ENCODE measurements around the gene ATAT1.
"Not testable (repeated sequence)": the region's sequence is repeated elsewhere in the genome, so short reads cannot be mapped to it uniquely, and the experiment has no call there.

ATAT1 gene

GRCh38 chr6:30591008-30591407 lies 35.7 kb upstream of the ATAT1 start:
- no peak overlapping the region for H3K4me3 ChIP-seq (ENCODE audit: low read depth, low read length)
- DNase-seq (ENCODE audit: low read depth): no peak
- TF ChIP-seq POLR2A (IDR thresholded peaks at IDR 0.05; ENCODE audit: extremely low read depth, insufficient read length) (no peak), MYC (IDR thresholded peaks at IDR 0.05; ENCODE audit: low read depth, low read length) (no peak)
- TF ChIP-seq, protein P1, sequence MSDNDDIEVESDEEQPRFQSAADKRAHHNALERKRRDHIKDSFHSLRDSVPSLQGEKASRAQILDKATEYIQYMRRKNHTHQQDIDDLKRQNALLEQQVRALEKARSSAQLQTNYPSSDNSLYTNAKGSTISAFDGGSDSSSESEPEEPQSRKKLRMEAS (IDR thresholded peaks at IDR 0.05; ENCODE audit: low read depth, low read length): no peak
- TF ChIP-seq, protein P2, sequence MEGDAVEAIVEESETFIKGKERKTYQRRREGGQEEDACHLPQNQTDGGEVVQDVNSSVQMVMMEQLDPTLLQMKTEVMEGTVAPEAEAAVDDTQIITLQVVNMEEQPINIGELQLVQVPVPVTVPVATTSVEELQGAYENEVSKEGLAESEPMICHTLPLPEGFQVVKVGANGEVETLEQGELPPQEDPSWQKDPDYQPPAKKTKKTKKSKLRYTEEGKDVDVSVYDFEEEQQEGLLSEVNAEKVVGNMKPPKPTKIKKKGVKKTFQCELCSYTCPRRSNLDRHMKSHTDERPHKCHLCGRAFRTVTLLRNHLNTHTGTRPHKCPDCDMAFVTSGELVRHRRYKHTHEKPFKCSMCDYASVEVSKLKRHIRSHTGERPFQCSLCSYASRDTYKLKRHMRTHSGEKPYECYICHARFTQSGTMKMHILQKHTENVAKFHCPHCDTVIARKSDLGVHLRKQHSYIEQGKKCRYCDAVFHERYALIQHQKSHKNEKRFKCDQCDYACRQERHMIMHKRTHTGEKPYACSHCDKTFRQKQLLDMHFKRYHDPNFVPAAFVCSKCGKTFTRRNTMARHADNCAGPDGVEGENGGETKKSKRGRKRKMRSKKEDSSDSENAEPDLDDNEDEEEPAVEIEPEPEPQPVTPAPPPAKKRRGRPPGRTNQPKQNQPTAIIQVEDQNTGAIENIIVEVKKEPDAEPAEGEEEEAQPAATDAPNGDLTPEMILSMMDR (IDR thresholded peaks at IDR 0.05; ENCODE audit: low read depth, low read length): no peak

DNA sequence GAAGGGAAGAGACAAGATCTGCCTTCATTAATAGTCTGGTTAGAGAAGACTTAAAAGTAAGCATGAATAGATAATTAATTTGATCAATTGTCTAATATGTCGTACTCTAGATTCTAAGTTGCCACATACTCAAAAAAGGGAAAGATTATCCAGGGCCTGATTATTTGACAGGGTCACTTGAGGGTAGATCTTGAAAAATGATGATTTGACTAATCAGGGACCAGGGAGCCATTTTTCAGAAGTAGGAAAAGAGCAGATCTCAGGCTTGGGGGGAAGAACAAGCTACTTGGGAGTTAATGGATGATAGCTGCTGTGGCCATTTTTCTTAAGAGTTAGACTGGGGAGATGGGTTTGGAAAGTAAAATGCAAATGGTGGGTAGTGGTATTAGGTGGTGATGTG lies 34.4 kb upstream of the ATAT1 start:
- H3K4me3 ChIP-seq (ENCODE audit: low read depth, low read length): no peak overlapping the region
- TF ChIP-seq, protein P2 (IDR thresholded peaks at IDR 0.05; ENCODE audit: low read depth, low read length): no peak
- TF ChIP-seq POLR2A (IDR thresholded peaks at IDR 0.05; ENCODE audit: extremely low read depth, insufficient read length): no peak
- TF ChIP-seq, protein P1 (IDR thresholded peaks at IDR 0.05; ENCODE audit: low read depth, low read length): no peak
- TF ChIP-seq MYC (IDR thresholded peaks at IDR 0.05; ENCODE audit: low read depth, low read length): no peak
- DNase-seq (ENCODE audit: low read depth): no peak

DNA sequence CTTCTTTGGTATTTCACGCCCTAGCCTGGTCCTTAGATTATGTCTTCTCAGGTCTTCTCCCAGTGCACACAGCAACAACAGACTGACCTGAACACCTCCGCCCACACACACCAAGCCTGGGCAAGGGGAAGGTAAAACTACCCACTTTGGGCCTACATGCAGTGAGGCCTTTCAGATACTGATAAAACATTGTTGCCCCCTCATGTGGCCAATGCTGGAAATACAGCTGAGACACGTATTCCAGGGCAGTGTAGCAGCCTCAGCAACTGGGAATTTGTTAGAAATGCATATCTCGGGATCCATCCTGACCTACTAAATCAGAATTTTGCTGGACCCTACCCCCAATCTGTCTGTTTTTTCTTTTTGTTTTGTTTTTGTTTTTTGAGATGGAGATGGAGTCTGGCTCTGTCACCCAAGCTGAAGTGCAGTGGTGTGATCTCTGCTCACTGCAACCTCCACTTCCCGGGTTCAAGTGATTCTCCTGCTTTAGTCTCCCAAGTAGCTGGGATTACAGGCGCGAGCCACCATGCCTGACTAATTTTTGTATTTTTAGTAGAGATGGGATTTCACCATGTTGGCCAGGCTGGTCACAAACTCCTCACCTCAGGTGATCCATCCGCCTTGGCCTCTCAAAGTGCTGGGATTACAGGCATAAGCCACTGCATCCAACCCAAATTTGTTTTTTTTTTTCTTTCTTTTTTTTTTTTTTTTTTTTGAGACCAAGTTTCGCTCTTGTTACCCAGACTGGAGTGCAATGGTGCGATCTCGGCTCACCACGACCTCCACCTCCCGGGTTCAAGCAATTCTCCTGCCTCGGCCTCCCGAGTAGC lies 29.1 kb upstream of the ATAT1 start:
- peak; percentile 82 for DNase-seq (ENCODE audit: low read depth)

GRCh38 chr6:30598912-30599624 lies 27.6 kb upstream of the ATAT1 start:
- no peak overlapping the region for H3K4me3 ChIP-seq (ENCODE audit: low read depth, low read length)
- TF ChIP-seq POLR2A (IDR thresholded peaks at IDR 0.05; ENCODE audit: extremely low read depth, insufficient read length) (no peak), MYC (IDR thresholded peaks at IDR 0.05; ENCODE audit: low read depth, low read length) (no peak)
- TF ChIP-seq, protein P1 (IDR thresholded peaks at IDR 0.05; ENCODE audit: low read depth, low read length): no peak
- TF ChIP-seq, protein P2 (IDR thresholded peaks at IDR 0.05; ENCODE audit: low read depth, low read length): no peak
- no peak for DNase-seq (ENCODE audit: low read depth)

More for the DNA sequence above, 29.1 kb upstream of the ATAT1 start:
- TF ChIP-seq, protein P2 (IDR thresholded peaks at IDR 0.05; ENCODE audit: low read depth, low read length): peak; percentile 82
- TF ChIP-seq MYC (IDR thresholded peaks at IDR 0.05; ENCODE audit: low read depth, low read length) (peak; percentile 13; the same call in 1 of the 2 replicates), POLR2A (IDR thresholded peaks at IDR 0.05; ENCODE audit: extremely low read depth, insufficient read length) (peak; percentile 16)
- not testable (repeated sequence) for H3K4me3 ChIP-seq (ENCODE audit: low read depth, low read length)

GRCh38 chr6:30599625-30600324 lies 26.9 kb upstream of the ATAT1 start:
- H3K4me3 ChIP-seq (ENCODE audit: low read depth, low read length): no peak overlapping the region
- no peak for DNase-seq (ENCODE audit: low read depth)
- TF ChIP-seq, protein P1 (IDR thresholded peaks at IDR 0.05; ENCODE audit: low read depth, low read length): no peak
- TF ChIP-seq POLR2A (IDR thresholded peaks at IDR 0.05; ENCODE audit: extremely low read depth, insufficient read length): no peak
- no peak for TF ChIP-seq MYC (IDR thresholded peaks at IDR 0.05; ENCODE audit: low read depth, low read length)
- TF ChIP-seq, protein P2 (IDR thresholded peaks at IDR 0.05; ENCODE audit: low read depth, low read length): no peak
